Trophoblast cell (in vitro differentiated cells and primary cell): Measurements from ENCODE around the gene THEMIS.
"Not testable (repeated sequence)": the region's sequence is repeated elsewhere in the genome, so short reads cannot be mapped to it uniquely, and the experiment has no call there.

Experiments
- DNase-seq, 2 donors: peaks; one replicate each; pipeline ENCODE4 v3.0.0-alpha.2; 2016
- H2AFZ ChIP-seq: 2 replicates; pipeline ENCODE4 v1.6.1; 2013; ENCODE audit warnings: low read length, moderate library complexity, mild to moderate bottlenecking; ENCODE audit not compliant: insufficient read depth, poor library complexity
- H2AK5ac ChIP-seq: 2 replicates; pipeline ENCODE4 v1.6.1; 2013; ENCODE audit warnings: mild to moderate bottlenecking, low read length
- H2BK120ac ChIP-seq: 2 replicates; pipeline ENCODE4 v1.6.1; 2013; ENCODE audit warnings: low read length, mild to moderate bottlenecking, moderate library complexity; ENCODE audit not compliant: insufficient read depth, poor library complexity
- H2BK12ac ChIP-seq: 2 replicates; pipeline ENCODE4 v1.6.1; 2013; ENCODE audit warnings: mild to moderate bottlenecking, low read length, moderate library complexity
- H2BK5ac ChIP-seq: 2 replicates; pipeline ENCODE4 v1.6.1; 2013; ENCODE audit warnings: low read length, low read depth, moderate library complexity, mild to moderate bottlenecking; ENCODE audit not compliant: poor library complexity
- H3K14ac ChIP-seq: 2 replicates; pipeline ENCODE4 v1.6.1; 2013; ENCODE audit warnings: mild to moderate bottlenecking, low read length
- H3K18ac ChIP-seq: 2 replicates; pipeline ENCODE4 v1.6.1; 2013; ENCODE audit warnings: mild to moderate bottlenecking, low read length
- H3K23ac ChIP-seq: 2 replicates; pipeline ENCODE4 v1.6.1; 2013; ENCODE audit warnings: low read length
- H3K27ac ChIP-seq: 2 replicates; pipeline ENCODE4 v1.5.1; 2013; ENCODE audit warnings: low read depth, mild to moderate bottlenecking, inconsistent platforms, low read length, moderate library complexity
- H3K27me3 ChIP-seq: 2 replicates; pipeline ENCODE4 v1.6.1; 2013; ENCODE audit warnings: inconsistent platforms, mild to moderate bottlenecking, low read length, moderate library complexity; ENCODE audit not compliant: insufficient read depth
- H3K36me3 ChIP-seq, 2 experiments: 1 replicate in 1 of 2; 2 replicates in 1 of 2; pipeline ENCODE4 v1.6.1; 2013; ENCODE audit warnings: low read length in 2 of 2, mild to moderate bottlenecking in 2 of 2, moderate library complexity in 1 of 2; ENCODE audit not compliant: insufficient read depth in 2 of 2, control insufficient read depth in 1 of 2
- H3K4ac ChIP-seq: 2 replicates; pipeline ENCODE4 v1.6.1; 2013; ENCODE audit warnings: low read depth, mild to moderate bottlenecking, low read length, moderate library complexity
- H3K4me1 ChIP-seq, 2 experiments: 1 replicate in 1 of 2; 2 replicates in 1 of 2; pipeline ENCODE4 v1.6.1; 2013; ENCODE audit warnings: low read length in 2 of 2, mild to moderate bottlenecking in 2 of 2, moderate library complexity in 1 of 2; ENCODE audit not compliant: insufficient read depth in 2 of 2, control insufficient read depth in 1 of 2
- H3K4me2 ChIP-seq: 2 replicates; pipeline ENCODE4 v1.6.1; 2013; ENCODE audit warnings: inconsistent platforms, mild to moderate bottlenecking, low read length, moderate library complexity
- H3K4me3 ChIP-seq: 2 replicates; pipeline ENCODE4 v1.5.1; 2013; ENCODE audit warnings: mild to moderate bottlenecking, low read depth, low read length, inconsistent platforms
- H3K79me1 ChIP-seq: one replicate; pipeline ENCODE4 v1.6.1; 2013; ENCODE audit warnings: low read length
- H3K79me2 ChIP-seq: 2 replicates; pipeline ENCODE4 v1.6.1; 2013; ENCODE audit warnings: low read length, mild to moderate bottlenecking; ENCODE audit not compliant: control insufficient read depth, insufficient read depth, poor library complexity
- H3K9ac ChIP-seq: 2 replicates; pipeline ENCODE4 v1.6.1; 2013; ENCODE audit warnings: mild to moderate bottlenecking, low read length
- H3K9me3 ChIP-seq: 2 replicates; pipeline ENCODE4 v1.6.1; 2013; ENCODE audit warnings: low read depth, mild to moderate bottlenecking, control low read depth, inconsistent platforms, low read length; ENCODE audit not compliant: insufficient read depth
- H4K12ac ChIP-seq: 2 replicates; pipeline ENCODE4 v1.6.1; 2013; ENCODE audit warnings: low read depth, mild to moderate bottlenecking, low read length, moderate library complexity
- H4K8ac ChIP-seq: 2 replicates; pipeline ENCODE4 v1.6.1; 2013; ENCODE audit warnings: low read depth, mild to moderate bottlenecking, low read length, moderate library complexity
- H4K91ac ChIP-seq: one replicate; pipeline ENCODE4 v1.6.1; 2013; ENCODE audit warnings: low read depth, mild to moderate bottlenecking, low read length, moderate library complexity
- WGBS: extraction: QIAGEN DNeasy Blood & Tissue Kit; methylation state at CpG from one replicate; pipeline ENCODE4 v1.1.7; 2013; ENCODE audit warnings: missing lambda C conversion rate; ENCODE audit not compliant: insufficient read length, insufficient coverage; ENCODE audit errors: extremely low coverage; 5-methylcytosine and 5-hydroxymethylcytosine counted together

The THEMIS gene

GRCh38 chr6:127891731-127892326 lies 9.0 kb downstream of the THEMIS start:
- Histone ChIP-seq H2AFZ (no peak overlapping the region), H3K23ac (no peak overlapping the region), H2BK5ac (no peak overlapping the region), H4K12ac (no peak overlapping the region), H3K27me3 (no peaks in the 10 kb centered on the region), H3K4ac (no peak overlapping the region), H3K4me2 (no peak overlapping the region), H3K36me3 (no peaks in the 10 kb centered on the region), H2AK5ac (no peak overlapping the region), H3K9ac (no peak overlapping the region), H3K79me2 (no peaks in the 10 kb centered on the region), H3K79me1 (no peaks in the 10 kb centered on the region), H3K14ac (no peak overlapping the region), H3K4me1 (no peaks in the 10 kb centered on the region), H3K4me3 (no peak overlapping the region), H2BK12ac (no peak overlapping the region), H3K27ac (no peak overlapping the region), H2BK120ac (no peak overlapping the region), H4K8ac (no peak overlapping the region), H3K9me3 (no peaks in the 10 kb centered on the region), H3K18ac (no peak overlapping the region), H4K91ac (no peak overlapping the region)
- WGBS, result no CpG with 5 or more reads among the region's 3 CpGs
- no peak for DNase-seq

GRCh38 chr6:127886603-127887002 lies 14.3 kb downstream of the THEMIS start:
- no peak overlapping the region for H4K12ac ChIP-seq
- WGBS, result no CpG with 5 or more reads among the region's 3 CpGs

GRCh38 chr6:127884134-127884533 lies 16.7 kb downstream of the THEMIS start:
- Histone ChIP-seq H4K12ac (no peak overlapping the region), H3K9ac (no peak overlapping the region), H3K27ac (no peak overlapping the region), H3K9me3 (no peaks in the 10 kb centered on the region), H3K79me2 (no peaks in the 10 kb centered on the region), H3K18ac (no peak overlapping the region), H3K36me3 (no peaks in the 10 kb centered on the region), H4K8ac (no peak overlapping the region), H2AFZ (no peak overlapping the region), H3K23ac (no peak overlapping the region), H3K4me1 (peaks cover 2 to 3% of the 10 kb centered on the region in 2 experiments), H3K79me1 (no peaks in the 10 kb centered on the region), H2AK5ac (no peak overlapping the region), H3K4ac (no peak overlapping the region), H2BK120ac (no peak overlapping the region), H3K27me3 (no peaks in the 10 kb centered on the region), H3K4me2 (no peak overlapping the region), H2BK12ac (no peak overlapping the region), H3K14ac (no peak overlapping the region), H3K4me3 (no peak overlapping the region), H2BK5ac (no peak overlapping the region), H4K91ac (no peak overlapping the region)
- no peak for DNase-seq

More at GRCh38 chr6:127886603-127887002, 14.3 kb downstream of the THEMIS start:
- Histone ChIP-seq H3K79me1 (no peaks in the 10 kb centered on the region), H3K9ac (no peak overlapping the region), H2AFZ (no peak overlapping the region), H2AK5ac (no peak overlapping the region), H3K23ac (no peak overlapping the region), H3K4ac (no peak overlapping the region), H3K18ac (no peak overlapping the region), H2BK120ac (no peak overlapping the region), H3K14ac (no peak overlapping the region), H2BK12ac (no peak overlapping the region), H3K79me2 (no peaks in the 10 kb centered on the region), H4K91ac (no peak overlapping the region), H3K4me2 (no peak overlapping the region), H3K4me3 (no peak overlapping the region), H3K4me1 (no peaks in the 10 kb centered on the region), H3K9me3 (no peaks in the 10 kb centered on the region), H2BK5ac (no peak overlapping the region), H3K27ac (no peak overlapping the region), H4K8ac (no peak overlapping the region), H3K27me3 (no peaks in the 10 kb centered on the region), H3K36me3 (no peaks in the 10 kb centered on the region)
- DNase-seq, result no peak

- H4K91ac ChIP-seq, H2BK5ac ChIP-seq, H4K12ac ChIP-seq, H2AFZ ChIP-seq, H3K27me3 ChIP-seq, H2BK120ac ChIP-seq, H3K4me1 ChIP-seq, DNase-seq, H3K27ac ChIP-seq, H2BK12ac ChIP-seq, H3K4me2 ChIP-seq, H3K23ac ChIP-seq, H3K79me1 ChIP-seq, H3K14ac ChIP-seq, H3K79me2 ChIP-seq, H3K36me3 ChIP-seq, H3K18ac ChIP-seq, H3K9me3 ChIP-seq, H3K9ac ChIP-seq, H3K4ac ChIP-seq, H3K4me3 ChIP-seq, H4K8ac ChIP-seq, H2AK5ac ChIP-seq: not testable (repeated sequence)
Observed at GRCh38 chr6:127881949-127882348, 18.9 kb downstream of the THEMIS start.
